Left renal cortex interstitium (tissue), 4 donors: ENCODE results near the gene NOM1. TPM values are rescaled to one million over a fixed set of nuclear protein-coding genes. Genes with fewer than 3 reads are reported as not detected.
A peak's percentile ranks its signal among the peaks of the same experiment; 100 is the strongest.
"Not testable (repeated sequence)": the region's sequence is repeated elsewhere in the genome, so short reads cannot be mapped to it uniquely, and the experiment has no call there.

Experiments used
- DNase-seq, 4 donors: peaks; one replicate each; pipeline ENCODE4 v3.0.0-alpha.2; 2013; ENCODE audit warnings: low read depth in 4 of 4, low spot score in 2 of 4, missing footprints in 1 of 4
- polyA plus RNA-seq, 4 donors: library from polyadenylated mRNA; unstranded; fragments of 120-200 nt; gene quantifications; one replicate each; pipeline ENCODE4 v1.2.1, GENCODE V29; 2013; ENCODE audit not compliant: insufficient read length in 4 of 4

The NOM1 gene
- polyA plus RNA-seq, result 10 to 100 TPM; 13.7 to 34.4 (median 23.6) TPM

GRCh38 chr7:156949541-156950380 lies at the start of gene NOM1:
NOM1 (plus strand) TSS chr7:156949712; CDS start chr7:156949738, 26 bp downstream.
- DNase-seq, result peak; percentile 50 to 82 (median 62)

- DNase-seq, result not testable (repeated sequence)
Observed at GRCh38 chr7:156900093-156900492, 49.4 kb upstream of the NOM1 start.

GRCh38 chr7:156903232-156903909 lies 46.1 kb upstream of the NOM1 start:
- no peak for DNase-seq

- no peak for DNase-seq
Observed at GRCh38 chr7:156906200-156906649, 43.3 kb upstream of the NOM1 start.

- no peak for DNase-seq
Observed at GRCh38 chr7:156907656-156908055, 41.9 kb upstream of the NOM1 start.

- DNase-seq, result not testable (repeated sequence)
Observed at GRCh38 chr7:156909574-156910252, 39.8 kb upstream of the NOM1 start.

- DNase-seq, result no peak
Observed at GRCh38 chr7:156918635-156919034, 30.9 kb upstream of the NOM1 start.

GRCh38 chr7:156919132-156919713 lies 30.3 kb upstream of the NOM1 start:
- no peak for DNase-seq

- DNase-seq, result no peak
Observed at GRCh38 chr7:156920076-156920475, 29.4 kb upstream of the NOM1 start.

GRCh38 chr7:156920487-156921373 lies 28.8 kb upstream of the NOM1 start:
- not testable (repeated sequence) for DNase-seq

GRCh38 chr7:156922304-156922703 lies 27.2 kb upstream of the NOM1 start:
- not testable (repeated sequence) for DNase-seq

- not testable (repeated sequence) for DNase-seq
Observed at GRCh38 chr7:156925821-156926220, 23.7 kb upstream of the NOM1 start.

- DNase-seq, result no peak
Observed at GRCh38 chr7:156927571-156928405, 21.7 kb upstream of the NOM1 start.

GRCh38 chr7:156928406-156928747 lies 21.1 kb upstream of the NOM1 start:
- no peak for DNase-seq

GRCh38 chr7:156929789-156930539 lies 19.5 kb upstream of the NOM1 start:
- DNase-seq, result no peak

- DNase-seq, result no peak
Observed at GRCh38 chr7:156932006-156932405, 17.5 kb upstream of the NOM1 start.

- DNase-seq, result no peak
Observed at GRCh38 chr7:156935250-156935649, 14.3 kb upstream of the NOM1 start.

GRCh38 chr7:156936766-156937165 lies 12.7 kb upstream of the NOM1 start:
- not testable (repeated sequence) for DNase-seq
